Measurements from ENCODE around the gene C6orf89. TPM values are rescaled to one million over a fixed set of nuclear protein-coding genes. Genes with fewer than 3 reads are reported as not detected.

C6orf89 gene
- total and polyA plus RNA-seq, 4 donors = 22.9 to 59.5 (median 39.4) TPM

- WGBS, 2 donors = 45 to 64% methylated on average over 14 of the region's 14 CpGs
- TF ChIP-seq CTCF (IDR thresholded peaks at IDR 0.05; ENCODE audit: control extremely low read depth, extremely low read depth) = no peak
- Histone ChIP-seq H3K4me3 (no peak within 1 kb of the TSS), H3K4me1 (ENCODE audit: control insufficient read depth in 5 of 5, insufficient read depth in 5 of 5, low read length in 5 of 5) (peaks cover 0 to 3% (median 0%) of the 10 kb centered on the region in 5 donors), H3K9me3 (ENCODE audit: control insufficient read depth in 4 of 4, insufficient read depth in 3 of 4, low read length in 3 of 4) (no peaks in the 10 kb centered on the region), H3K27me3 (ENCODE audit: control insufficient read depth in 3 of 3, insufficient read depth in 3 of 3, low read length in 2 of 3) (no peaks in the 10 kb centered on the region), H3K36me3 (ENCODE audit: control insufficient read depth in 4 of 4, insufficient read depth in 4 of 4, low read length in 4 of 4) (no peaks in the 10 kb centered on the region), H3K9ac (ENCODE audit: insufficient read depth in 1 of 2, low read length in 2 of 2) (no peak within 1 kb of the TSS), H3K27ac (ENCODE audit: low read depth in 1 of 2, low read length in 1 of 2) (no peak within 1 kb of the TSS)
- no peak for DNase-seq
- no peak for ATAC-seq (ENCODE audit: insufficient read depth, low FRiP score)
Observed at GRCh38 chr6:36954262-36954931, 68.6 kb downstream of the C6orf89 start, which contains the start of gene PI16. Gene PI16 (plus strand): TSS chr6:36954738. CDS start chr6:36954761, 23 bp downstream.

- no peaks in the 10 kb centered on the region for H3K27me3 ChIP-seq (ENCODE audit: control insufficient read depth in 3 of 3, insufficient read depth in 3 of 3, low read length in 2 of 3)
- H3K4me1 ChIP-seq (ENCODE audit: control insufficient read depth in 5 of 5, insufficient read depth in 5 of 5, low read length in 5 of 5) = peaks cover 0 to 3% (median 0%) of the 10 kb centered on the region in 5 donors
- TF ChIP-seq CTCF (IDR thresholded peaks at IDR 0.05; ENCODE audit: control extremely low read depth, extremely low read depth) = no peak
- no peak overlapping the region for H3K4me3 ChIP-seq
- H3K36me3 ChIP-seq (ENCODE audit: control insufficient read depth in 4 of 4, insufficient read depth in 4 of 4, low read length in 4 of 4) = no peaks in the 10 kb centered on the region
- H3K9ac ChIP-seq (ENCODE audit: insufficient read depth in 1 of 2, low read length in 2 of 2) = no peak overlapping the region
- H3K27ac ChIP-seq (ENCODE audit: low read depth in 1 of 2, low read length in 1 of 2) = no peak overlapping the region
- 36 to 44% methylated on average over 6 of the region's 6 CpGs for WGBS, 2 donors
- ATAC-seq (ENCODE audit: insufficient read depth, low FRiP score) (no peak), DNase-seq (no peak)
- no peaks in the 10 kb centered on the region for H3K9me3 ChIP-seq (ENCODE audit: control insufficient read depth in 4 of 4, insufficient read depth in 3 of 4, low read length in 3 of 4)
Observed at GRCh38 chr6:36955136-36955535, 69.4 kb downstream of the C6orf89 start.

GRCh38 chr6:36955671-36956445 is 70.1 kb downstream of the C6orf89 start:
- WGBS, 2 donors = 62 to 78% methylated on average over 9 of the region's 9 CpGs
- H3K4me1 ChIP-seq (ENCODE audit: control insufficient read depth in 5 of 5, insufficient read depth in 5 of 5, low read length in 5 of 5) = peaks cover 0 to 5% (median 0%) of the 10 kb centered on the region in 5 donors
- H3K27ac ChIP-seq (ENCODE audit: low read depth in 1 of 2, low read length in 1 of 2) = no peak overlapping the region
- H3K4me3 ChIP-seq = no peak overlapping the region
- no peak overlapping the region for H3K9ac ChIP-seq (ENCODE audit: insufficient read depth in 1 of 2, low read length in 2 of 2)
- DNase-seq (no peak), ATAC-seq (ENCODE audit: insufficient read depth, low FRiP score) (no peak)
- no peaks in the 10 kb centered on the region for H3K36me3 ChIP-seq (ENCODE audit: control insufficient read depth in 4 of 4, insufficient read depth in 4 of 4, low read length in 4 of 4)
- no peak for TF ChIP-seq CTCF (IDR thresholded peaks at IDR 0.05; ENCODE audit: control extremely low read depth, extremely low read depth)
- H3K9me3 ChIP-seq (ENCODE audit: control insufficient read depth in 4 of 4, insufficient read depth in 3 of 4, low read length in 3 of 4) = no peaks in the 10 kb centered on the region
- no peaks in the 10 kb centered on the region for H3K27me3 ChIP-seq (ENCODE audit: control insufficient read depth in 3 of 3, insufficient read depth in 3 of 3, low read length in 2 of 3)
